AG04450 (cell line): Measurements from ENCODE around the gene CDK13. TPM values are rescaled to one million over a fixed set of nuclear protein-coding genes. Genes with fewer than 3 reads are reported as not detected.

ENCODE experiments used
- CTCF ChIA-PET: fragments of 300-600, 350-600 bp; formaldehyde crosslinking; extraction: SDS; loops from one replicate; lab custom pipeline; 2022; ENCODE audit warnings: antibody characterized with exemption, inconsistent platforms; lab: Charles Lee
- POLR2A ChIA-PET: fragments of 350-600 bp; formaldehyde crosslinking; extraction: SDS; loops from one replicate; lab custom pipeline; 2021; ENCODE audit warnings: antibody characterized with exemption, inconsistent platforms; lab: Yijun Ruan, JAX
- DNase-seq: peaks from one replicate; pipeline ENCODE4 v3.0.0-alpha.2; 2011; ENCODE audit warnings: low read depth, low spot score
- H3K27ac ChIP-seq: one replicate; pipeline ENCODE4 v1.5.1; 2012; ENCODE audit warnings: low read depth, low read length, control low read depth
- H3K27me3 ChIP-seq: one replicate; pipeline ENCODE4 v1.6.0; 2012; ENCODE audit warnings: low read length; ENCODE audit not compliant: control insufficient read depth, insufficient read depth
- H3K4me3 ChIP-seq: 2 replicates; pipeline ENCODE4 v1.5.1; 2011; ENCODE audit warnings: mild to moderate bottlenecking, low read depth, low read length, control low read depth
- H3K9me3 ChIP-seq: 2 replicates; pipeline ENCODE4 v1.5.1; 2012; ENCODE audit warnings: low read length; ENCODE audit not compliant: control insufficient read depth, insufficient read depth
- CTCF ChIP-seq: IDR thresholded peaks from 2 replicates; pipeline ENCODE4 v1.5.1; 2011; ENCODE audit warnings: low read depth, low read length, control low read depth, inconsistent platforms
- polyA plus RNA-seq: library from polyadenylated mRNA; depleted of rRNA; stranded (reverse); fragments of >200 nt; gene quantifications from 2 replicates; pipeline ENCODE4 v1.2.3, GENCODE V29; 2011

CDK13 gene
- polyA plus RNA-seq, 1 experiment = 44.2 TPM

GRCh38 chr7:40093631-40094350 lies 143.7 kb downstream of the CDK13 start:
- Histone ChIP-seq H3K4me3 (no peak overlapping the region), H3K27ac (no peak overlapping the region), H3K27me3 (no peaks in the 10 kb centered on the region), H3K9me3 (no peaks in the 10 kb centered on the region)
- TF ChIP-seq CTCF = no peak
- ChIA-PET POLR2A (no interaction called here), CTCF (no interaction called here)
- no peak for DNase-seq

GRCh38 chr7:40095230-40095629 lies 145.2 kb downstream of the CDK13 start:
- Histone ChIP-seq H3K27ac (no peak overlapping the region), H3K9me3 (no peaks in the 10 kb centered on the region), H3K4me3 (no peak overlapping the region), H3K27me3 (no peaks in the 10 kb centered on the region)
- ChIA-PET CTCF (no interaction called here), POLR2A (no interaction called here)
- no peak for DNase-seq
- TF ChIP-seq CTCF = no peak

- no peaks in the 10 kb centered on the region for H3K27me3 ChIP-seq
- no peak for DNase-seq
- TF ChIP-seq CTCF = no peak
- CTCF ChIA-PET = no interaction called here
- POLR2A ChIA-PET = no interaction called here
- H3K27ac ChIP-seq = no peak overlapping the region
- no peak overlapping the region for H3K4me3 ChIP-seq
- H3K9me3 ChIP-seq = no peaks in the 10 kb centered on the region
Observed at GRCh38 chr7:40095695-40096327, 145.8 kb downstream of the CDK13 start.

GRCh38 chr7:40097728-40098127 lies 147.7 kb downstream of the CDK13 start:
- no peak for DNase-seq
- CTCF ChIA-PET = interaction anchor here (0.9 to 1.0 kb wide), 3 partner anchors 45 to 202 kb away, joined by 3 to 4 read pairs (median 4); no protein-coding TSS in a partner anchor
- Histone ChIP-seq H3K27ac (no peak overlapping the region), H3K27me3 (no peaks in the 10 kb centered on the region), H3K9me3 (no peaks in the 10 kb centered on the region), H3K4me3 (no peak overlapping the region)
- POLR2A ChIA-PET = interaction anchor here (1.3 kb wide), 1 partner anchor 37 kb away, joined by 3 read pairs; the partner anchor contains the start of genes MPLKIP and SUGCT
- TF ChIP-seq CTCF = no peak

GRCh38 chr7:40098810-40099209 lies 148.8 kb downstream of the CDK13 start:
- POLR2A ChIA-PET = interaction anchor here (1.3 kb wide), 1 partner anchor 36 kb away, joined by 3 read pairs; the partner anchor contains the start of genes MPLKIP and SUGCT
- no peaks in the 10 kb centered on the region for H3K27me3 ChIP-seq
- no peak for TF ChIP-seq CTCF
- H3K27ac ChIP-seq = no peak overlapping the region
- no peak for DNase-seq
- CTCF ChIA-PET = interaction anchor here (0.9 to 1.0 kb wide), 3 partner anchors 46 to 203 kb away, joined by 3 to 4 read pairs (median 4); no protein-coding TSS in a partner anchor
- no peaks in the 10 kb centered on the region for H3K9me3 ChIP-seq
- H3K4me3 ChIP-seq = no peak overlapping the region
